ENCODE data around the gene GFPT2.

The GFPT2 gene

GRCh38 chr5:180353048-180353979 lies at the start of gene GFPT2:
Gene GFPT2 (minus strand): TSS chr5:180353336. CDS start chr5:180353217, 119 bp downstream.
- DNase-seq, result peak; percentile 15

DNA sequence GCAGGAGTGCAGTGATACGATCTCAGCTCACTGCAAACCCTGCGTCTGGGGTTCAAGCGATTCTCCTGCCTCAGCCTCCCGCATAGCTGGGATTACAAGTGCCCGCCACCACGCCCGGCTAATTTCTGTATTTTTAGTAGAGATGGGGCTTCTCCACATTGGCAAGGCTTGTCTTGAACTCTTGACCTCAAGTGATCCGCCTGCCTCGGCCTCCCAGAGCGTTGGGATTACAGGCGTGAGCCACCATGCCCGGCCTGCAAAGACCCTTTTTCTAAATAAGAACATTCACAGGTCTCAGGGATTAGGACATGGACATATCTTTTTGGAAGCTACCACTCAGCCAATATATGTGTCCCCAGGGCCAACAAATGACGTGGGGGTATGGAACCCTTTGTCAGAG lies 49.6 kb upstream of the GFPT2 start:
- no peak for DNase-seq

DNA sequence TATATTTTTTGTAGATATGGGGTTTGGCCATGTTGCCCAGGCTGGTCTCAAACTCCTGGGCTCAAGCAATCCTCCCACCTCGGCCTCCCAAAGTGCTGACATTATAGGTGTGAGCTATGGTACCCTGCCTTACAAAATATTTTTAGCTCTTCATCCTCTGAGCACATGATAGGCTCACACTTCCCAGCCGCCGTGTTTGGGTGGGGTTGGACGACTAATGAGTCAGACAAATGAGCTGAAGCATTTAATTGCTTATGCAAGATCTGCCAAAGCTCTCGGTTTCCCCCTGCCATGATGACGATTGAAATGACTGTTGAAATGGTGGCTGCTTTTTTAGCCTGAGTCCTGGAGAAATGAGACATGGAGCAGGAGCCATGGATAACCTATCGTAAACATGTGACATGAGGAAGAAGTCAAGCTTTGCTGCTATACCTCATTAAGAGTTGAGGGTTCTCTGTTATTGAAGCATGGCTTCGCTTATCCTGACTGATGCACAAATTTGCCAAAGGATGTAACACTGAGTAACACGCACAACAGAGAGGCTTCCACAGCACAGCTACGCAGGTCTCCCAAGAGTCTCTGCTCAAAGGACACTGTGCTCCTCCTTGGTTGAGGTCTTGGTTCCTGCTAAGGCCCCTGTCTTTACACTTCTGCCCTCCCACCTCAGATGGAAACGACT lies 48.2 kb upstream of the GFPT2 start:
- no peak for DNase-seq

- no peak for DNase-seq
These were observed 47.3 kb upstream of the GFPT2 start for GRCh38 chr5:180400416-180400815.

GRCh38 chr5:180399401-180400215 lies 46.5 kb upstream of the GFPT2 start:
- no peak for DNase-seq

DNA sequence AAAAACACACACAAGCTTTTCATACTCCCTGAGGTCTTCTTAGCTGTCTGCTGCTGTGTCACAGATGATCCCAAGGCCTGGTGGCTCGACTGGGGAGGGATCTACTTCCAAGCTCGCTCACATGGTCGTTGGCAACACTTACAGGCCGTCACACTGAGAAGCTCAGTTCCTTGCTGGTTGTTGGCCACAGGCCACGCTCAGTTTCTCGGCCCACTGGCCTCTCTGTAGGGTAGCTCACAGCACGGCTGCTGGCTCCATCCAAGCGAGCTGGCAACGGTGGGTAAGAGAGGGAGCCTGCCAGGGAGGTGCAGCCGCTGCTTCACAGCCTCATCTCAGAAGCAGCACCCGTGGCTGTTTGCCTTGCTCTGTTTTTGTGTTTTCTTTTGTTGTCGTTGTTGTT lies 43.8 kb upstream of the GFPT2 start:
- DNase-seq, result no peak

- DNase-seq, result no peak
These were observed 42.6 kb upstream of the GFPT2 start for GRCh38 chr5:180395540-180396274.

GRCh38 chr5:180394031-180394636 lies 41.0 kb upstream of the GFPT2 start:
- no peak for DNase-seq

GRCh38 chr5:180391276-180391675 lies 38.1 kb upstream of the GFPT2 start:
- no peak for DNase-seq

DNA sequence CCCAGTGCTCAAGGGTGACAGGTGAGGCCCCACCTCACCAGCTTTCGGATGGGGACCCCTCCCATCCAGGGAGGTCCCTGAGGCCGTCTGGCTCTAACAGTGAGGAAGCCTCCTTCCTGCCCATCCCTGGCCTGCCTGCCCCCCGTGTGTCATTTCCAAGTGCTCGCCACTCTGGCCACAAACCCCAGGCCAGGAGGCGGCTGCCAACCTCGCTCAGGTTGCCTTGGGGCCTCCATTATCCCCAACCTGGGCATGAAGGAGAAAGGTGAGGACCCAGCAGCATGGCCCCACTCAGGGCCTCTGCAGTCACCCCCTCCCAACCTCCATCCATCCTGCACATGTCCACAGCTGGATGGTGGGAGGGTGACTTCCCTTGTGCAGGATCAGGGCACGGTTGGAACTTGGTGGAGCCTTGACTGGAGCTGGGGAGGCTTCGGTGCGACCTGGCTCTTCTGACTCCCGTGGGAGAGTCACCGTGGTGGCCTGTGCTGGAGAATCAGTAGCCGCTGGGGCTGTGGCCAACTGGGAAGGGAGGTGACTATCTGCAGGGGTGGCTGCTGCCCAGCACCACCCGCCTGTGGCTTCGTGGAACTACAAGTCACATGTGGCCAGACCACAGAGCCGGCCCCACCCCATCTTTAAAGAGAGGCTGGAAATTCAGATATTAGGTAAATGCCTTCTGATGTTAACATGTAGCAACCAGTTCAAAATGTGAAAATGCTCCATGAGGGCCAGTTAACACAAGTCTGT lies 37.5 kb upstream of the GFPT2 start:
- DNase-seq, result no peak

DNA sequence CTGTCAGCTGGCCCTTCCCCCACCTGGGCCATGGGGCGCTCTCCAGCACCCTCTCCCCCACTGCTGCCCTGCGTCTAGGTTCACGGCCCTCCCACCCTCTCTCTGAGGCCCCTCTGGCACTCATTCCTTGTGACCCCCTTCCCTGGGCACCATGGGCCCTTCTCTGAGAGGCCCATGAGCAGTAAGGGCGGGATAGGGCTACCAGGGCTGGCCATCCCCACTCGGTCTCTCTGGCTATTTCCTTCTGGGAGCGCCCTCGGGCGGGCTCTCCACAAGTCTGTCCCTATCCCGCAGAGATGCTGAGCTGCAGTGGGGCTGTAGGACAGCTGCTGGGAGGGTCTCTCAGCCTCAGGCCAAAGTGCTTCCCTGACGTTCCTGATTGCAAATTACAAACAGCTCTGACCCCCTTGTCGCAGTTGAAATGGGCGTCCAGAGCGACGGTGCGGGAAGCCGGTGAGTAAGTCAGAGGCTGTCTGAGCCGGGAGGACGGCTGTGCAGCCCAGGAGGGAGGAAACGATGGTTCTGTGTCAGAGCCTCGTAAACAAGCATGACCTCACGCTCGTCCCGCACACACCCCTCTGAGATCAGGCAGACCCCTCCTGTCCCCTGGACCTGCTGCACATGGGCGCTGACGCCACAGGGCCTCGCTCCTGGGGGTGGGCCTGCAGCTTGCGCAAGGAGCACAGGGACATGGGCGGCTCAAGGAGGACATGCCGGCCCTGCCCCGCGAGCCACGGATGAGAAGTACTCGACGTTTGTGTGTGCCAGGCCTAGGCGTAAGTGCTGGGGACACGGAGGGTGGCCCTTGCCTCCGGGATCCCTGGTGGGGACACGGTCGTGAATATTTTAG lies 36.3 kb upstream of the GFPT2 start:
- no peak for DNase-seq

DNA sequence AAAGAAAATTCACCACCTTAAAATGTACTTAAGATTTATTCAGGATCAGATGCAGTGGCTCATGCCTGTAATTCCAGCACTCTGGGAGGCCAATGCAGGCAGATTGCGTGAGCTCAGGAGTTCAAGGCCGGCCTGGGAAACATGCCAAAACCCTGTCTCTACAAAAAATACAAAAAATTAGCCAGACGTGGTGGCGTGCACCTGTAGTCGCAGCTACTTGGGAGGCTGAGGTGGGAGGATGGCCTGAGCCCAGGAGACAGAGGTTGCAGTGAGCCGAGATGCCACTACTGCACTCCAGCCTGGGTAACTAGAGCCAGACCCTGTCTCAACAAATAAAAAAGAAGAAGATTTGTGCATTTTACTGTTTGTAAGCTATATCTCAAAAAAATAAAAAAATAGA lies 34.7 kb upstream of the GFPT2 start:
- no peak for DNase-seq

DNA sequence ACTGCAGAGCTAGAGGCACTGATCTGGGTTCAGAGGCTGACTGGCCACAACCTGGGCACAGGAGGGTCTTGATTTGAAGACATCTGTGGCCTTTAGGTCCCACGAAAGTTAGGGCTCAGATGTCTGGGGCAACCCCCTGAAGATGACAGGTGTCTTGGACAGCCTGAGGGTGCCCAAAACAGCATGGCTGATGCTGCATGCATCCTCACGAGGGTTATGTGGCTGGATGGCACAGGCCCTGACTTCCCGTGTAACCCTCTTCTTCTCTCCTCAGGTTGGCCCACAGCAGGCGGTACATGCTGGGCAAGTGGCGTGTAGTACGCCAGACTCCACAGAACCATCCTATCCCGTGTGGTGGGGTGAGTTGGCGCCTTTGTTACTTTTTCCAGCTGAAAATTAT lies 29.8 kb upstream of the GFPT2 start:
- DNase-seq, result no peak

- no peak for DNase-seq
These were observed 28.8 kb upstream of the GFPT2 start for GRCh38 chr5:180381851-180382480.

GRCh38 chr5:180381428-180381827 lies 28.3 kb upstream of the GFPT2 start:
- DNase-seq, result no peak

GRCh38 chr5:180380856-180381255 lies 27.7 kb upstream of the GFPT2 start:
- no peak for DNase-seq

DNA sequence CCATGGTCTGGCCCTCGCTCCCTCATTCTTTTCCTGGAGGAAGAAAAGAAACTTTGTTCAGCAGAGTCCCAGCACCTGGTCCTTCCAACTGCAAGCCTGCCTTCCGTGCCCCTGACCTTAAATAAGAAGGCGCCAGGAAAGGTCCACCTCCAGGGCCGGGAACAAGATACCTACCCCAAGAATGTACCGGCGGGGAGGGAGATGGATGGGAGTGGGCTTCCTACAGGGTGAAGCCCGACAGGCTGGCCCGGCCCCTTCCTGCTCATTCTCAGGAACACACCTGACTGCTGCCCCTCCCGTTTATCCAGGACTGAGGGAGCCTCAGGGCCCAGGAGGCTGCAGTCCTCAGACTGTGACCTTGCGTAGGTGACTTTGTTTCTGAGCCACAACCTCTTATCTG lies 27.3 kb upstream of the GFPT2 start:
- DNase-seq, result no peak

DNA sequence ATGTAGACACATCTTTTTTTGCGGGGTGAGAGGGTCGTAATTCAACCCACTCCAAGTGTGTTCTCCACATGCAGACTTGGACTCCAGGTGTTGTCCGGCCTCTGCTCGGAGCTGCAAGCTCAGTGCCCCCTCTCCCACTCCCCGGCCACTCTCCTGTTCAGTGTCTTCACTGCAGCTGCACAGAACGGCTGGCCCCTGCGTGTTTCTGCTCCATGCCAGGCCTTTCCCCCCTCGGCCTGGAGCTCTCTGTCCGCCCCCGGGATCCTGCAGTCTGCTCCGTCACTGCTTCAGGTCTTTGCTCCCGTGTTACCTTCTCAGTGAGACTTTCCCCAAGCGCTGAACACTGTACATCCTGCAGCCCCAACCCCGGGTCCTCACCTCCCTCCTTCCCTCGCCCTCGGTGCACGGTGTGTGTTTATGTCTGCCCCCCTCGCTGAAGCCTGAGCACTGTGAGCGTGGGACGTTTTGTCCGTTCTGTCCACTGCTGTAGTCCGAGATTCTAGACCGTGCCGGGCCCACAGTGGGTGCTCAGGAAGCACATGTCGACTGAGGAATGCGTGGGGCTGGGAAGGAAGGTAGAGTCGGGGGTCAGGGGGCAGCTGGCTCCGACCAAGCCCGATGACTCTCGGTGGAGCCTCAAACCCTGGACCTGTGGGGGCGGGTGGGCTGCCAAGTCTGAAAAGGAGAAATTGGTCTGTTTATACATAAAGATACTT lies 26.4 kb upstream of the GFPT2 start:
- no peak for DNase-seq
